K562 (cell line): Measurements from ENCODE around the gene SLITRK6. TPM values are rescaled to one million over a fixed set of nuclear protein-coding genes. Genes with fewer than 3 reads are reported as not detected.

Experiments used
- ATAC-seq: fragments of 200-7000 bp; cut with Tn5 transposase; 3 replicates; pipeline ENCODE4 v1.9.1; 2020; ENCODE audit warnings: moderate library complexity
- BruUV-seq: library from RNA; stranded (reverse); fragments of 400-500 nt; replicated peaks from 2 replicates; lab custom pipeline; 2021; lab: Mats Ljungman, UMichigan
- CTCF ChIA-PET: fragments of 300-600 bp; formaldehyde crosslinking; extraction: SDS; loops from one replicate; lab custom pipeline; 2021; ENCODE audit warnings: low intra/inter-chr PET ratio; lab: Yijun Ruan, JAX
- POLR2A ChIA-PET: fragments of 300-600, 350-650 bp; sonication (Branson Sonifier 250); formaldehyde crosslinking; extraction: SDS; loops from one replicate; lab custom pipeline; 2021; ENCODE audit warnings: antibody characterized with exemption, inconsistent platforms; lab: Yijun Ruan, JAX
- DNase-seq, 4 experiments: peaks; one replicate each; pipeline versions ENCODE4 v3.0.0 to v3.0.0-alpha.2; 2011 to 2018; ENCODE audit warnings: low spot score in 3 of 4, mixed read lengths in 3 of 4; ENCODE audit errors: extremely low read depth in 1 of 4
- FAIRE-seq: peaks from 2 replicates; lab custom pipeline; 2011; peaks lifted over from hg19 to GRCh38; lab: Jason Lieb, UNC
- H2AFZ ChIP-seq: 2 replicates; pipeline ENCODE4 v1.6.0; 2011; ENCODE audit warnings: low read depth, low read length, control low read depth, inconsistent platforms
- H3K27ac ChIP-seq: fragments of 200-600 bp; 3 replicates; pipeline ENCODE4 v1.8.0; 2011; ENCODE audit warnings: low read depth, mild to moderate bottlenecking, control low read depth, inconsistent platforms, low read length, moderate library complexity, mixed read lengths; ENCODE audit errors: extremely low read depth
- H3K27me3 ChIP-seq, 2 experiments: fragments of 300-600 bp in 1 of 2; 2 replicates in 1 of 2; 3 replicates in 1 of 2; pipeline versions ENCODE4 v1.6.0 to v1.8.0; 2011; ENCODE audit warnings: inconsistent platforms in 2 of 2, low read length in 2 of 2, mild to moderate bottlenecking in 1 of 2, mixed read lengths in 1 of 2, moderate library complexity in 1 of 2; ENCODE audit not compliant: control insufficient read depth in 2 of 2, insufficient read depth in 2 of 2
- H3K36me3 ChIP-seq: fragments of 300-600 bp; 3 replicates; pipeline ENCODE4 v1.8.0; 2011; ENCODE audit warnings: mild to moderate bottlenecking, low read length, inconsistent platforms; ENCODE audit not compliant: control insufficient read depth, insufficient read depth
- H3K4me1 ChIP-seq, 2 experiments: fragments of 200-600 bp in 1 of 2; replicated peaks in 1 of 2; 2 replicates in 1 of 2; 3 replicates in 1 of 2; pipeline versions ENCODE4 v1.5.1 to v1.8.0; 2011; ENCODE audit warnings: inconsistent platforms in 2 of 2, low read length in 2 of 2, mild to moderate bottlenecking in 1 of 2, mixed read lengths in 1 of 2, moderate library complexity in 1 of 2; ENCODE audit not compliant: control insufficient read depth in 2 of 2, insufficient read depth in 2 of 2
- H3K4me2 ChIP-seq: 2 replicates; pipeline ENCODE4 v1.6.1; 2011; ENCODE audit warnings: low read length, control low read depth, inconsistent platforms, mixed read lengths; ENCODE audit not compliant: insufficient read depth
- H3K4me3 ChIP-seq: fragments of 200-600 bp; sonication (generic), shearing (Covaris generic); 2 replicates; pipeline ENCODE4 v1.5.1; 2016; ENCODE audit warnings: control low read depth, inconsistent platforms
- H3K79me2 ChIP-seq: fragments of 200-600 bp; 3 replicates; pipeline ENCODE4 v1.8.0; 2011; ENCODE audit warnings: low read length, inconsistent platforms; ENCODE audit not compliant: control insufficient read depth, insufficient read depth
- H3K9ac ChIP-seq, 2 experiments: 2 replicates each; pipeline versions ENCODE4 v1.6.0 to v1.6.1; 2011; ENCODE audit warnings: low read depth in 2 of 2, low read length in 2 of 2, control low read depth in 1 of 2, inconsistent platforms in 1 of 2, mild to moderate bottlenecking in 1 of 2, mixed read lengths in 1 of 2; ENCODE audit not compliant: insufficient read depth in 1 of 2
- H3K9me1 ChIP-seq: one replicate; pipeline ENCODE4 v1.6.0; 2011; ENCODE audit warnings: inconsistent platforms, mild to moderate bottlenecking, low read length, moderate library complexity; ENCODE audit not compliant: control insufficient read depth, insufficient read depth
- H3K9me3 ChIP-seq: replicated peaks from 2 replicates; pipeline ENCODE4 v1.5.1; 2011; ENCODE audit warnings: low read depth, low read length, inconsistent platforms; ENCODE audit not compliant: control insufficient read depth, insufficient read depth
- H4K20me1 ChIP-seq: replicated peaks from 2 replicates; pipeline ENCODE4 v1.6.1; 2011; ENCODE audit warnings: low read length, inconsistent platforms, mixed read lengths; ENCODE audit not compliant: control insufficient read depth, insufficient read depth
- ERF ChIP-seq: fragments of 450-650 bp; formaldehyde crosslinking; IDR thresholded peaks from 2 replicates; pipeline ENCODE4 v1.4.0; 2020; ENCODE audit warnings: mild to moderate bottlenecking, mixed read lengths
- FOXJ3 ChIP-seq: sonication (generic); formaldehyde crosslinking; IDR thresholded peaks from 2 replicates; pipeline ENCODE4 v1.4.0; 2020; ENCODE audit warnings: mild to moderate bottlenecking, missing genetic modification reagents
- NRF1 ChIP-seq, 2 experiments: fragments of 450-650 bp; IDR thresholded peaks in 1 of 2; conservative IDR thresholded peaks in 1 of 2; 2 replicates each; pipeline ENCODE4 v1.6.1; 2014; ENCODE audit warnings: mild to moderate bottlenecking in 2 of 2
- POLR2A ChIP-seq: fragments of 450-650 bp; conservative IDR thresholded peaks from 2 replicates; pipeline ENCODE4 v1.6.1; 2016
- POLR2AphosphoS2 ChIP-seq: IDR thresholded peaks from 2 replicates; pipeline ENCODE4 v1.6.1; 2012; ENCODE audit warnings: low read length, improper control_type of control experiment
- ZBTB11 ChIP-seq, 3 experiments: fragments of 200-800 bp in 1 of 3; fragments of 250-450 bp in 1 of 3; fragments of 450-650 bp in 1 of 3; sonication (Bioruptor Pico) in 1 of 3; sonication (Bioruptor generic) in 1 of 3; formaldehyde crosslinking in 1 of 3; IDR thresholded peaks; 2 replicates each; pipeline versions ENCODE4 v1.6.1 to v1.8.0; 2016 to 2022; ENCODE audit warnings: mild to moderate bottlenecking in 2 of 3, missing genetic modification characterization in 2 of 3, missing compliant biosample characterization in 1 of 3, moderate library complexity in 1 of 3
- ZNF316 ChIP-seq: fragments of 450-650 bp; IDR thresholded peaks from 2 replicates; pipeline ENCODE4 v1.6.1; 2016
- ZNF512 ChIP-seq: IDR thresholded peaks from 2 replicates; pipeline ENCODE4 v1.6.1; 2016; ENCODE audit warnings: missing genetic modification characterization, missing compliant biosample characterization
- ZNF57 ChIP-seq: fragments of 450-650 bp; formaldehyde crosslinking; IDR thresholded peaks from 2 replicates; pipeline ENCODE4 v1.4.0; 2020; ENCODE audit warnings: mild to moderate bottlenecking, moderate library complexity
- ZNF707 ChIP-seq: fragments of 250-450 bp; sonication (Bioruptor Pico); conservative IDR thresholded peaks from 2 replicates; pipeline ENCODE4 v1.8.0; 2022; ENCODE audit warnings: inconsistent platforms, mild to moderate bottlenecking, moderate library complexity
- WGBS: fragments of 100-300 bp; shearing (Covaris generic); methylation state at CpG from one replicate; pipeline ENCODE4 v1.1.6; 2016; ENCODE audit warnings: low coverage, mixed read lengths; ENCODE audit not compliant: insufficient coverage; ENCODE audit errors: missing lambda C conversion rate; 5-methylcytosine and 5-hydroxymethylcytosine counted together
- in situ Hi-C: fragments of 300-500 bp; cut with MboI; formaldehyde crosslinking; loops from 4 replicates; pipeline ENCODE4 v1.15.0; 2018; ENCODE audit warnings: inconsistent platforms, mixed read lengths
- intact Hi-C: fragments of 100-400 bp; cut with micrococcal nuclease; formaldehyde crosslinking; loops from 2 replicates; pipeline ENCODE4 v1.14.2; 2022
- polyA plus RNA-seq, 8 experiments: library from polyadenylated mRNA; depleted of rRNA in 4 of 8; stranded (reverse) in 5 of 8; unstranded in 3 of 8; fragments of >200 nt; fragmentation: Nextera tagmentation in 2 of 8; fragmentation: Illumina TruSeq in 1 of 8; extraction: Ambion mirVana in 2 of 8; extraction: Trizol in 1 of 8; gene quantifications; 2 replicates each; pipeline versions ENCODE4 v1.2.1 to v1.2.3, GENCODE V29; 2011 to 2014; ENCODE audit warnings: inconsistent platforms in 1 of 8, missing spikeins in 1 of 8
- total RNA-seq, 7 experiments: library from RNA; depleted of rRNA in 6 of 7; stranded (reverse); fragments of >200 nt in 6 of 7; fragmentation: Illumina TruSeq in 2 of 7; extraction: Trizol in 2 of 7; gene quantifications; 2 replicates each; pipeline versions ENCODE4 v1.2.1 to v1.2.3, GENCODE V29; 2011 to 2021; ENCODE audit warnings: low replicate concordance in 1 of 7
- TF ChIP-seq, protein P1 (sequence below): fragments of 450-650 bp; formaldehyde crosslinking; conservative IDR thresholded peaks from 2 replicates; pipeline ENCODE4 v1.4.0; 2022; ENCODE audit warnings: mild to moderate bottlenecking, missing genetic modification characterization
- TF ChIP-seq, protein P2 (sequence below): sonication (generic); formaldehyde crosslinking; IDR thresholded peaks from 2 replicates; pipeline ENCODE4 v1.8.1; 2023; ENCODE audit warnings: missing genetic modification reagents, mild to moderate bottlenecking, borderline replicate concordance

SLITRK6 gene
- total and polyA plus RNA-seq, 9 of the 15 experiments (the other 6 are each of a cell fraction or from before 2014, with no cell fraction given), result 0.01 to 0.04 TPM; not detected in 7

DNA sequence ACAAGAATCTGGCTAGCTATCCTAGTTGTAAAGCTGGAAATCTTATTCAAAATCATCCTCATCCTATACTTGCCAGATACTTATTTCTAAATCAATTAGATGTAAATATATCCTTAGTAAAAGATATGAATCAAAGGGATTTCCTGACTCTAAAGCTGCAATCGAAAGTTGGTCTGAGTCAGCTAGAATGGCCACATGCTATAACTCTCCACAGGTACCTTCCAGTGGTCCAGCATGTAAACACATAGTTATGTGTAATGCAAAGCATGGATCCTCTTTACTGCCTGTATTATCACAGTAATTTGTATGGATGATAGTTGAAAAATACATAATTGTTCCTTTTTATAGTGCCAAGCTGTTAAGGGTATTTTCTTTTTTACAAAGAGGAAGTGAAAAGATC lies 27.4 kb downstream of the SLITRK6 start:
- Histone ChIP-seq H3K27ac (no peak overlapping the region), H3K9ac (no peak overlapping the region), H3K27me3 (no peaks in the 10 kb centered on the region), H3K9me3 (no peaks in the 10 kb centered on the region), H3K79me2 (no peaks in the 10 kb centered on the region), H3K4me2 (no peak overlapping the region), H3K9me1 (no peaks in the 10 kb centered on the region), H3K4me1 (no peaks in the 10 kb centered on the region), H3K36me3 (no peaks in the 10 kb centered on the region), H3K4me3 (no peak overlapping the region), H2AFZ (no peak overlapping the region), H4K20me1 (no peaks in the 10 kb centered on the region)
- no peak for ATAC-seq
- FAIRE-seq, result no peak
- ChIA-PET CTCF (no interaction called here), POLR2A (no interaction called here)
- intact Hi-C loops, result no loop called here
- BruUV-seq, result no TSS peak
- in situ Hi-C loops, result no loop called here
- 0% methylated on average over 1 of the region's 1 CpG for WGBS
- no peak for DNase-seq
- no peak for TF ChIP-seq POLR2AphosphoS2
- TF ChIP-seq, protein P1, sequence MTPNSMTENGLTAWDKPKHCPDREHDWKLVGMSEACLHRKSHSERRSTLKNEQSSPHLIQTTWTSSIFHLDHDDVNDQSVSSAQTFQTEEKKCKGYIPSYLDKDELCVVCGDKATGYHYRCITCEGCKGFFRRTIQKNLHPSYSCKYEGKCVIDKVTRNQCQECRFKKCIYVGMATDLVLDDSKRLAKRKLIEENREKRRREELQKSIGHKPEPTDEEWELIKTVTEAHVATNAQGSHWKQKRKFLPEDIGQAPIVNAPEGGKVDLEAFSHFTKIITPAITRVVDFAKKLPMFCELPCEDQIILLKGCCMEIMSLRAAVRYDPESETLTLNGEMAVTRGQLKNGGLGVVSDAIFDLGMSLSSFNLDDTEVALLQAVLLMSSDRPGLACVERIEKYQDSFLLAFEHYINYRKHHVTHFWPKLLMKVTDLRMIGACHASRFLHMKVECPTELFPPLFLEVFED, result no peak
- TF ChIP-seq ZNF316, result no peak
- no peak for TF ChIP-seq ERF (CRISPR knock-in tag)
- no peak for TF ChIP-seq ZNF512 (tag)
- no peak for TF ChIP-seq FOXJ3 (CRISPR knock-in tag)
- no peak for TF ChIP-seq ZNF707 (CRISPR knock-in tag)
- no peak for TF ChIP-seq POLR2A
- TF ChIP-seq NRF1 (conservative IDR thresholded peaks at IDR 0.05 in 1 of 2, IDR thresholded peaks at IDR 0.05 in 1 of 2), result no peak
- TF ChIP-seq, protein P2, sequence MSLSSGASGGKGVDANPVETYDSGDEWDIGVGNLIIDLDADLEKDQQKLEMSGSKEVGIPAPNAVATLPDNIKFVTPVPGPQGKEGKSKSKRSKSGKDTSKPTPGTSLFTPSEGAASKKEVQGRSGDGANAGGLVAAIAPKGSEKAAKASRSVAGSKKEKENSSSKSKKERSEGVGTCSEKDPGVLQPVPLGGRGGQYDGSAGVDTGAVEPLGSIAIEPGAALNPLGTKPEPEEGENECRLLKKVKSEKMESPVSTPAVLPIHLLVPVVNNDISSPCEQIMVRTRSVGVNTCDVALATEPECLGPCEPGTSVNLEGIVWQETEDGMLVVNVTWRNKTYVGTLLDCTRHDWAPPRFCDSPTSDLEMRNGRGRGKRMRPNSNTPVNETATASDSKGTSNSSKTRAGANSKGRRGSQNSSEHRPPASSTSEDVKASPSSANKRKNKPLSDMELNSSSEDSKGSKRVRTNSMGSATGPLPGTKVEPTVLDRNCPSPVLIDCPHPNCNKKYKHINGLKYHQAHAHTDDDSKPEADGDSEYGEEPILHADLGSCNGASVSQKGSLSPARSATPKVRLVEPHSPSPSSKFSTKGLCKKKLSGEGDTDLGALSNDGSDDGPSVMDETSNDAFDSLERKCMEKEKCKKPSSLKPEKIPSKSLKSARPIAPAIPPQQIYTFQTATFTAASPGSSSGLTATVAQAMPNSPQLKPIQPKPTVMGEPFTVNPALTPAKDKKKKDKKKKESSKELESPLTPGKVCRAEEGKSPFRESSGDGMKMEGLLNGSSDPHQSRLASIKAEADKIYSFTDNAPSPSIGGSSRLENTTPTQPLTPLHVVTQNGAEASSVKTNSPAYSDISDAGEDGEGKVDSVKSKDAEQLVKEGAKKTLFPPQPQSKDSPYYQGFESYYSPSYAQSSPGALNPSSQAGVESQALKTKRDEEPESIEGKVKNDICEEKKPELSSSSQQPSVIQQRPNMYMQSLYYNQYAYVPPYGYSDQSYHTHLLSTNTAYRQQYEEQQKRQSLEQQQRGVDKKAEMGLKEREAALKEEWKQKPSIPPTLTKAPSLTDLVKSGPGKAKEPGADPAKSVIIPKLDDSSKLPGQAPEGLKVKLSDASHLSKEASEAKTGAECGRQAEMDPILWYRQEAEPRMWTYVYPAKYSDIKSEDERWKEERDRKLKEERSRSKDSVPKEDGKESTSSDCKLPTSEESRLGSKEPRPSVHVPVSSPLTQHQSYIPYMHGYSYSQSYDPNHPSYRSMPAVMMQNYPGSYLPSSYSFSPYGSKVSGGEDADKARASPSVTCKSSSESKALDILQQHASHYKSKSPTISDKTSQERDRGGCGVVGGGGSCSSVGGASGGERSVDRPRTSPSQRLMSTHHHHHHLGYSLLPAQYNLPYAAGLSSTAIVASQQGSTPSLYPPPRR (CRISPR knock-in tag), result no peak
- TF ChIP-seq ZNF57 (CRISPR knock-in tag), result no peak
- TF ChIP-seq ZBTB11 (CRISPR knock-in tag; IDR thresholded peaks at IDR 0.05), result no peak
